K562 (cell line): ENCODE data around the gene CDKN2C. TPM values are rescaled to one million over a fixed set of nuclear protein-coding genes. Genes with fewer than 3 reads are reported as not detected.

ENCODE experiments used
- FOXA3 ChIP-seq, 2 experiments: fragments of 450-650 bp in 1 of 2; sonication (generic) in 1 of 2; formaldehyde crosslinking; IDR thresholded peaks in 1 of 2; conservative IDR thresholded peaks in 1 of 2; 2 replicates each; pipeline versions ENCODE4 v1.4.0 to v1.8.0; 2020 to 2022; ENCODE audit warnings: mild to moderate bottlenecking in 2 of 2, missing genetic modification reagents in 1 of 2
- HCFC1 ChIP-seq: IDR thresholded peaks from 2 replicates; pipeline ENCODE4 v1.6.1; 2012; ENCODE audit warnings: low read depth, low read length, improper control_type of control experiment
- JUNB ChIP-seq: fragments of 450-650 bp; formaldehyde crosslinking; conservative IDR thresholded peaks from 2 replicates; pipeline ENCODE4 v1.4.0; 2020; ENCODE audit warnings: mild to moderate bottlenecking
- KHSRP ChIP-seq: fragments of 450-650 bp; IDR thresholded peaks from 2 replicates; pipeline ENCODE4 v1.6.1; 2017
- MAFK ChIP-seq: IDR thresholded peaks from 2 replicates; pipeline ENCODE4 v1.6.1; 2011; ENCODE audit warnings: low read length, improper control_type of control experiment
- MTA3 ChIP-seq: fragments of 450-650 bp; formaldehyde crosslinking; IDR thresholded peaks from 2 replicates; pipeline ENCODE4 v1.6.1; 2017; ENCODE audit warnings: mild to moderate bottlenecking, borderline replicate concordance
- PHF20 ChIP-seq: fragments of 450-650 bp; IDR thresholded peaks from 2 replicates; pipeline ENCODE4 v1.6.1; 2018; ENCODE audit not compliant: partially characterized antibody
- PHF21A ChIP-seq: fragments of 450-650 bp; IDR thresholded peaks from 2 replicates; pipeline ENCODE4 v1.6.1; 2017; ENCODE audit warnings: low read depth, borderline replicate concordance
- POLR2AphosphoS5 ChIP-seq: IDR thresholded peaks from 2 replicates; pipeline ENCODE4 v1.6.1; 2011; ENCODE audit warnings: mild to moderate bottlenecking, low read depth, low read length, moderate library complexity; ENCODE audit not compliant: control insufficient read depth, insufficient read depth
- RBM14 ChIP-seq: fragments of 200-400 bp; formaldehyde crosslinking; IDR thresholded peaks from 2 replicates; pipeline ENCODE4 v1.6.1; 2018; ENCODE audit warnings: low read depth, mild to moderate bottlenecking, low read length, moderate library complexity, borderline replicate concordance; ENCODE audit not compliant: insufficient read depth
- SIN3A ChIP-seq, 2 experiments: fragments of 150-350 bp in 1 of 2; IDR thresholded peaks; 2 replicates each; pipeline ENCODE4 v1.6.1; 2011 to 2016; ENCODE audit warnings: borderline replicate concordance in 2 of 2, low read depth in 2 of 2, low read length in 2 of 2, mild to moderate bottlenecking in 2 of 2, moderate library complexity in 2 of 2; ENCODE audit not compliant: control insufficient read depth in 1 of 2
- SRSF9 ChIP-seq: fragments of 200-400 bp; formaldehyde crosslinking; IDR thresholded peaks from 2 replicates; pipeline ENCODE4 v1.6.1; 2017; ENCODE audit warnings: low read depth, low read length, borderline replicate concordance
- TCF7L2 ChIP-seq: fragments of 150-350 bp; IDR thresholded peaks from 2 replicates; pipeline ENCODE4 v1.6.1; 2016; ENCODE audit warnings: low read depth, mild to moderate bottlenecking, low read length, moderate library complexity
- TEAD1 ChIP-seq, 2 experiments: fragments of 450-650 bp in 1 of 2; sonication (generic) in 1 of 2; formaldehyde crosslinking; IDR thresholded peaks; 2 replicates each; pipeline versions ENCODE4 v1.4.0 to v1.8.0; 2020 to 2022; ENCODE audit warnings: mild to moderate bottlenecking in 2 of 2, missing genetic modification reagents in 1 of 2
- ZEB2 ChIP-seq: fragments of 450-650 bp; IDR thresholded peaks from 2 replicates; pipeline ENCODE4 v1.6.1; 2016
- ZNF232 ChIP-seq: sonication (generic); formaldehyde crosslinking; IDR thresholded peaks from 2 replicates; pipeline ENCODE4 v1.8.0; 2022; ENCODE audit warnings: mild to moderate bottlenecking, missing genetic modification reagents
- ZNF253 ChIP-seq: fragments of 250-450 bp; sonication (Bioruptor Pico); conservative IDR thresholded peaks from 2 replicates; pipeline ENCODE4 v1.6.1; 2021; ENCODE audit warnings: mild to moderate bottlenecking
- ZNF263 ChIP-seq: sonication (generic); formaldehyde crosslinking; IDR thresholded peaks from 2 replicates; pipeline ENCODE4 v1.8.0; 2022; ENCODE audit warnings: mild to moderate bottlenecking, missing genetic modification reagents, borderline replicate concordance
- ZNF695 ChIP-seq: fragments of 450-650 bp; formaldehyde crosslinking; IDR thresholded peaks from 2 replicates; pipeline ENCODE4 v1.4.0; 2020; ENCODE audit warnings: mild to moderate bottlenecking, moderate library complexity
- polyA plus RNA-seq, 8 experiments: library from polyadenylated mRNA; depleted of rRNA in 4 of 8; stranded (reverse) in 5 of 8; unstranded in 3 of 8; fragments of >200 nt; fragmentation: Nextera tagmentation in 2 of 8; fragmentation: Illumina TruSeq in 1 of 8; extraction: Ambion mirVana in 2 of 8; extraction: Trizol in 1 of 8; gene quantifications; 2 replicates each; pipeline versions ENCODE4 v1.2.1 to v1.2.3, GENCODE V29; 2011 to 2014; ENCODE audit warnings: inconsistent platforms in 1 of 8, missing spikeins in 1 of 8
- total RNA-seq, 7 experiments: library from RNA; depleted of rRNA in 6 of 7; stranded (reverse); fragments of >200 nt in 6 of 7; fragmentation: Illumina TruSeq in 2 of 7; extraction: Trizol in 2 of 7; gene quantifications; 2 replicates each; pipeline versions ENCODE4 v1.2.1 to v1.2.3, GENCODE V29; 2011 to 2021; ENCODE audit warnings: low replicate concordance in 1 of 7
- TF ChIP-seq, protein P1 (sequence below), 2 experiments: fragments of 450-650 bp in 1 of 2; sonication (generic) in 1 of 2; formaldehyde crosslinking; conservative IDR thresholded peaks; 2 replicates each; pipeline versions ENCODE4 v1.4.0 to v1.8.1; 2020 to 2022; ENCODE audit warnings: mild to moderate bottlenecking in 1 of 2, missing genetic modification reagents in 1 of 2
- TF ChIP-seq, protein P2 (sequence below), 2 experiments: fragments of 250-450 bp in 1 of 2; fragments of 450-650 bp in 1 of 2; sonication (Bioruptor Pico) in 1 of 2; IDR thresholded peaks; 2 replicates each; pipeline versions ENCODE4 v1.6.1 to v1.8.0; 2016 to 2021; ENCODE audit warnings: mild to moderate bottlenecking in 2 of 2, moderate library complexity in 2 of 2, missing compliant biosample characterization in 1 of 2, missing genetic modification characterization in 1 of 2
- TF ChIP-seq, protein P3 (sequence below), 2 experiments: fragments of 450-650 bp; IDR thresholded peaks; 2 replicates each; pipeline ENCODE4 v1.6.1; 2016

Gene CDKN2C
- total and polyA plus RNA-seq, 9 of the 15 experiments (the other 6 are each of a cell fraction or from before 2014, with no cell fraction given), result 11.9 to 74.3 (median 45.9) TPM

DNA sequence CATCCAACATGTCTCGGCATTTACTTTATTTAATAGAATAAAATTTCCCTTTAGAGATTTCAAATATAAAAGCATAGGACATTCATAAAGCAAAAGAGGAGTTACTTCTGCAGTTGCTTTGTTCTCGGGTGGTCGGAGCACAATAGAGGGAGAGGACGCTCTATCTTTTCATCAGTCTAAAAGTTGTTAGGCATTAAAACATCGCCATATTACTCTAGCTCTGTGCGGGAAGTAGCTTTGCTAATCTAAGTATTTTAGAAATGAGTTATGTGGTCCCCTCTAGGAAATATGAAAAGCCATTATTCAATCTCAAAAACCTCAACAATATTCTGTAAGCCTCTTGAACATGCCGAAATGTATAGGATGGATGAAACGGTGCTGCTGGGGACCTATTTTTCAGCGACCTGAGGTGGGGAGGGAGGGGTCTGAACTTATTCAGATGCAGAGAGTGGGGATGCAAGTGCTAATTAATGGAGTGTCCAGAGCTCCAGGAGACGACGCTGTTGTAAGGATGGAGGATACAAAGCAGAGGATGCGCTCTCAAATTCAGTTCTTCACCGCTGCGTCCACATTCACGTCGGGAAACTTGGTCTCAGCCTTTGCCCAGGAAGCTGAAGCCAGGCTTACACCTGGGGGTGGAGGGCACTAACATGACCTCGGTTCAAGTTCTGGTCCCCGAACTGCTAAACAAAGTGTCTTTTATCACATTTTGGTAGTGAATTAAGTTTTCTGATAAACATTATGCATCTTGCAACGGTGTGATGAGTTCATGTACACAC lies 6.3 kb downstream of the CDKN2C start (continued):
- TF ChIP-seq SIN3A (IDR thresholded peaks at IDR 0.05; ENCODE audit: borderline replicate concordance in 2 of 2, control insufficient read depth in 1 of 2, low read depth in 2 of 2, low read length in 2 of 2), result no peak; a peak in 1 of 4 replicates
- TF ChIP-seq MAFK, result no peak
- TF ChIP-seq, protein P1, sequence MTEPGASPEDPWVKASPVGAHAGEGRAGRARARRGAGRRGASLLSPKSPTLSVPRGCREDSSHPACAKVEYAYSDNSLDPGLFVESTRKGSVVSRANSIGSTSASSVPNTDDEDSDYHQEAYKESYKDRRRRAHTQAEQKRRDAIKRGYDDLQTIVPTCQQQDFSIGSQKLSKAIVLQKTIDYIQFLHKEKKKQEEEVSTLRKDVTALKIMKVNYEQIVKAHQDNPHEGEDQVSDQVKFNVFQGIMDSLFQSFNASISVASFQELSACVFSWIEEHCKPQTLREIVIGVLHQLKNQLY (CRISPR knock-in tag; conservative IDR thresholded peaks at IDR 0.05), result no peak
- TF ChIP-seq JUNB (CRISPR knock-in tag), result no peak
- TF ChIP-seq ZNF695 (CRISPR knock-in tag), result no peak
- TF ChIP-seq ZEB2, result peak; percentile 64; the same call in 1 of the 2 replicates
- TF ChIP-seq POLR2AphosphoS5, result no peak
- TF ChIP-seq ZNF253 (CRISPR knock-in tag), result no peak
- no peak for TF ChIP-seq SRSF9
- TF ChIP-seq, protein P2, sequence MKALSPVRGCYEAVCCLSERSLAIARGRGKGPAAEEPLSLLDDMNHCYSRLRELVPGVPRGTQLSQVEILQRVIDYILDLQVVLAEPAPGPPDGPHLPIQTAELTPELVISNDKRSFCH (CRISPR knock-in tag; IDR thresholded peaks at IDR 0.05), result no peak
- TF ChIP-seq, protein P2 (tag; IDR thresholded peaks at IDR 0.05), result no peak
- no peak for TF ChIP-seq FOXA3 (CRISPR knock-in tag; conservative IDR thresholded peaks at IDR 0.05 in 1 of 2, IDR thresholded peaks at IDR 0.05 in 1 of 2)
- no peak for TF ChIP-seq TCF7L2
- TF ChIP-seq ZNF232 (CRISPR knock-in tag), result no peak
- no peak for TF ChIP-seq TEAD1 (CRISPR knock-in tag; IDR thresholded peaks at IDR 0.05)
- no peak for TF ChIP-seq RBM14
- TF ChIP-seq, protein P3, sequence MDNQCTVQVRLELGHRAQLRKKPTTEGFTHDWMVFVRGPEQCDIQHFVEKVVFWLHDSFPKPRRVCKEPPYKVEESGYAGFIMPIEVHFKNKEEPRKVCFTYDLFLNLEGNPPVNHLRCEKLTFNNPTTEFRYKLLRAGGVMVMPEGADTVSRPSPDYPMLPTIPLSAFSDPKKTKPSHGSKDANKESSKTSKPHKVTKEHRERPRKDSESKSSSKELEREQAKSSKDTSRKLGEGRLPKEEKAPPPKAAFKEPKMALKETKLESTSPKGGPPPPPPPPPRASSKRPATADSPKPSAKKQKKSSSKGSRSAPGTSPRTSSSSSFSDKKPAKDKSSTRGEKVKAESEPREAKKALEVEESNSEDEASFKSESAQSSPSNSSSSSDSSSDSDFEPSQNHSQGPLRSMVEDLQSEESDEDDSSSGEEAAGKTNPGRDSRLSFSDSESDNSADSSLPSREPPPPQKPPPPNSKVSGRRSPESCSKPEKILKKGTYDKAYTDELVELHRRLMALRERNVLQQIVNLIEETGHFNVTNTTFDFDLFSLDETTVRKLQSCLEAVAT (IDR thresholded peaks at IDR 0.05), result peak in 1 of 2 experiments; percentile 57; a peak in 1 of 4 replicates
- TF ChIP-seq PHF21A, result no peak
- TF ChIP-seq MTA3, result peak; percentile 39; the same call in 1 of the 2 replicates
- TF ChIP-seq KHSRP, result no peak
- TF ChIP-seq HCFC1, result no peak
- no peak for TF ChIP-seq ZNF263 (CRISPR knock-in tag)
- no peak for TF ChIP-seq PHF20
